ENCODE data around the gene SEMA5B.

- TF ChIP-seq KLF1 (tag by site-specific recombination; IDR thresholded peaks at IDR 0.05) (no peak), ZNF362 (tag by site-specific recombination; IDR thresholded peaks at IDR 0.05) (no peak), CTCF (tag by site-specific recombination; IDR thresholded peaks at IDR 0.05) (no peak), ZSCAN30 (tag by site-specific recombination; IDR thresholded peaks at IDR 0.05) (no peak), ZNF292 (tag by site-specific recombination; IDR thresholded peaks at IDR 0.05; ENCODE audit: borderline replicate concordance, low read depth) (no peak), ZNF26 (tag by site-specific recombination; IDR thresholded peaks at IDR 0.05) (no peak), REST (tag by site-specific recombination; IDR thresholded peaks at IDR 0.05) (no peak), BCL11A (tag by site-specific recombination; IDR thresholded peaks at IDR 0.05; ENCODE audit: low read depth) (no peak), ZNF501 (tag by site-specific recombination; IDR thresholded peaks at IDR 0.05) (no peak), PBX3 (CRISPR knock-in tag; IDR thresholded peaks at IDR 0.05) (no peak), ZNF335 (tag by site-specific recombination; conservative IDR thresholded peaks at IDR 0.05) (no peak), PRDM6 (tag by site-specific recombination; IDR thresholded peaks at IDR 0.05) (no peak), SETDB1 (IDR thresholded peaks at IDR 0.05; ENCODE audit: insufficient read length, low read length) (no peak), MZF1 (tag by site-specific recombination; IDR thresholded peaks at IDR 0.05; ENCODE audit: borderline replicate concordance) (no peak)
Measured at GRCh38 chr3:122875547-122876127, 151.9 kb downstream of the SEMA5B start.

Measured in HEK293 (cell line).